ENCODE results near the gene DENND1A.

Gene DENND1A

DNA sequence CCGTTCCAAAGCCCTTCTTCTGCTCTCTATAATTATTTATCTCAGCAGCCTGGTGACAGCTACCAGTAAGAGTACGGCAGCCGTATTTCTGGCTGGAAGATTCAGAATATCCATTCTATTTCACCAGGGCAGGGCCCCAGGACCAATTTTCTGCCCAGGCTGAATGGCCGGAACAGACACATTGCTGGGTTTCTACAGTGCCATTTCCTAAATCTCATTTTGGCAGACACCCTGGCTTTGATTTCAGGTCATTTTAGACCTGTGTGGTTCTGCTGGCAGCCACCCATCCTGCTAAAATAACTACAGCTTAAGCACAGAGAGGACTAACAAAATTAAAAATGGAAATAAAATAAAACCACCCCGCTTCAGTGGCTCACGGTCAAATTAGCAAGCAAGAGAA, 478.9 kb downstream of the DENND1A start:
- TF ChIP-seq TAF1 (IDR thresholded peaks at IDR 0.05; ENCODE audit: borderline replicate concordance, insufficient read depth, low read length): no peak
- no peak for TF ChIP-seq POLR2AphosphoS5 (IDR thresholded peaks at IDR 0.05; ENCODE audit: low read depth, low read length)
- no peak for TF ChIP-seq SIN3A (IDR thresholded peaks at IDR 0.05; ENCODE audit: borderline replicate concordance, insufficient read depth, low read length)
- TF ChIP-seq, protein P1, sequence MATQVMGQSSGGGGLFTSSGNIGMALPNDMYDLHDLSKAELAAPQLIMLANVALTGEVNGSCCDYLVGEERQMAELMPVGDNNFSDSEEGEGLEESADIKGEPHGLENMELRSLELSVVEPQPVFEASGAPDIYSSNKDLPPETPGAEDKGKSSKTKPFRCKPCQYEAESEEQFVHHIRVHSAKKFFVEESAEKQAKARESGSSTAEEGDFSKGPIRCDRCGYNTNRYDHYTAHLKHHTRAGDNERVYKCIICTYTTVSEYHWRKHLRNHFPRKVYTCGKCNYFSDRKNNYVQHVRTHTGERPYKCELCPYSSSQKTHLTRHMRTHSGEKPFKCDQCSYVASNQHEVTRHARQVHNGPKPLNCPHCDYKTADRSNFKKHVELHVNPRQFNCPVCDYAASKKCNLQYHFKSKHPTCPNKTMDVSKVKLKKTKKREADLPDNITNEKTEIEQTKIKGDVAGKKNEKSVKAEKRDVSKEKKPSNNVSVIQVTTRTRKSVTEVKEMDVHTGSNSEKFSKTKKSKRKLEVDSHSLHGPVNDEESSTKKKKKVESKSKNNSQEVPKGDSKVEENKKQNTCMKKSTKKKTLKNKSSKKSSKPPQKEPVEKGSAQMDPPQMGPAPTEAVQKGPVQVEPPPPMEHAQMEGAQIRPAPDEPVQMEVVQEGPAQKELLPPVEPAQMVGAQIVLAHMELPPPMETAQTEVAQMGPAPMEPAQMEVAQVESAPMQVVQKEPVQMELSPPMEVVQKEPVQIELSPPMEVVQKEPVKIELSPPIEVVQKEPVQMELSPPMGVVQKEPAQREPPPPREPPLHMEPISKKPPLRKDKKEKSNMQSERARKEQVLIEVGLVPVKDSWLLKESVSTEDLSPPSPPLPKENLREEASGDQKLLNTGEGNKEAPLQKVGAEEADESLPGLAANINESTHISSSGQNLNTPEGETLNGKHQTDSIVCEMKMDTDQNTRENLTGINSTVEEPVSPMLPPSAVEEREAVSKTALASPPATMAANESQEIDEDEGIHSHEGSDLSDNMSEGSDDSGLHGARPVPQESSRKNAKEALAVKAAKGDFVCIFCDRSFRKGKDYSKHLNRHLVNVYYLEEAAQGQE (IDR thresholded peaks at IDR 0.05; ENCODE audit: insufficient read depth in 1 of 2, low read depth in 2 of 2, low read length in 2 of 2): no peak
- TF ChIP-seq FOXP2 (optimal IDR thresholded peaks at IDR 0.05; ENCODE audit: borderline replicate concordance, extremely low read depth, extremely low read length, insufficient read depth): no peak

DNA sequence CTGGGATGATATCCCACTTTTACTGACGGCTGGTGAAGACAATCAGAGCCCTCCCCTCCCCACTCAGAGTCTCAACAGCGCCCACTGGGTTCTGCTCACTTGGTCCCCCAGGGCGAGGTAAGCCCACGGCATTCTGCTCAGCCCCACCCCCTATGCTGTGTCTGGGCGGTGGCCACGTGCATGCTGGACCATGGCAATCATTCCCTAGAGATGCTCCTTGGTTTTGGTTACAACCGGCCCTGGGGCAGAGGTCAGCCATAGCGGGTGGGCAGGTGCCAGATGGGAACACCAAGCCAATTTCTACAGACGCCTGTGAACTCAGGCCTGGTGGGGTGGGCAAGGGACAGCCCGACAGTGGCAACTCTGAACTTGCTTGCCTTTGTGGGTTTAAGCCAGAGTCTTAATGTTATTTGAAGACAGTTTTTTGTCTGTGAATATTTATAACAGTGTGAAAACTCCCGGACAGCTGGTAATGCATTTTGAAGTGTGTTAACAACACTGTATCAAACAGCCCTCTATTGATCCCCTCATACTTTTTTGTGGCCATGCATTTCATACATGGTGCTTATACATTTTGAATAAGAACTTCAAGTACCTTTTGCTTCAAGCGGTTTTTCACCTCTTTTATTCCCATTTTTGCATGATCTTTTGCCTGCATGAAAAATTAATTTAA, 479.7 kb downstream of the DENND1A start:
- TF ChIP-seq POLR2AphosphoS5 (IDR thresholded peaks at IDR 0.05; ENCODE audit: low read depth, low read length): no peak
- no peak for TF ChIP-seq TAF1 (IDR thresholded peaks at IDR 0.05; ENCODE audit: borderline replicate concordance, insufficient read depth, low read length)
- no peak for TF ChIP-seq FOXP2 (optimal IDR thresholded peaks at IDR 0.05; ENCODE audit: borderline replicate concordance, extremely low read depth, extremely low read length, insufficient read depth)

DNA sequence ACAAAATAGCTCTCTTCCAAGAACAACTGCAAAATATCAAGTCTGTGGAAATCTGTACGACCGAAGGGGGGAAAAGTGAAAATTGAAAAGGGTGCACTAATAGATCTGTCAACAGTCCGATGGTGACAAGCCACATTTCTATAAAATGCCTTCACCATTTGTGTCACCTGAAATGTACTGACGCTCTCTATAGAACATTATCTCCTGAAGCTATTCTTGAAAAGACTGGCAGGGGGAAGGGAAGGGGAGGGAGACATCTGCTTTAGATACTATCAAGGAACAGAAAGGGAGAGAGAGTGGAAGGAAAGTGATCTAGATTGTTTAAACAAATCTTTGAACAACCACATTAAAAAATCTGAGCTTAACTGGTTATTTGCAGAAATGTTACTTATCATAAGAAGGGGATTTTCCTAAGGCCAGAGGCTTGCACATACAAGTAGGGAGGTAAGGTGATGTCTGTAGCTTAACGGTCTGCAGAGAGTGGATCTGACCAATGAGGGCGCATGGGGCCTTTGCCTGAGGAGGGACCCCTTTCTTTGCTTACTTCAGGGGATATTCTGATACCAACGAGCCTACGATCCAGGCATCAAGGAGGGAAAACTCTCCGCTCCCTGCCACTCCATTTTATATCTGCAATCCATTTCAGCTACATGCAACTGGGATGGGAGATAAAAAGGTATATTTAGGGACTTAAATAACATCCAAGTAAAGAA, 481.8 kb downstream of the DENND1A start:
- TF ChIP-seq TAF1 (IDR thresholded peaks at IDR 0.05; ENCODE audit: borderline replicate concordance, insufficient read depth, low read length): no peak
- TF ChIP-seq POLR2AphosphoS5 (IDR thresholded peaks at IDR 0.05; ENCODE audit: low read depth, low read length): no peak
- no peak for TF ChIP-seq SIN3A (IDR thresholded peaks at IDR 0.05; ENCODE audit: borderline replicate concordance, insufficient read depth, low read length)
- no peak for TF ChIP-seq FOXP2 (optimal IDR thresholded peaks at IDR 0.05; ENCODE audit: borderline replicate concordance, extremely low read depth, extremely low read length, insufficient read depth)
- TF ChIP-seq, protein P1 (IDR thresholded peaks at IDR 0.05; ENCODE audit: insufficient read depth in 1 of 2, low read depth in 2 of 2, low read length in 2 of 2): no peak

DNA sequence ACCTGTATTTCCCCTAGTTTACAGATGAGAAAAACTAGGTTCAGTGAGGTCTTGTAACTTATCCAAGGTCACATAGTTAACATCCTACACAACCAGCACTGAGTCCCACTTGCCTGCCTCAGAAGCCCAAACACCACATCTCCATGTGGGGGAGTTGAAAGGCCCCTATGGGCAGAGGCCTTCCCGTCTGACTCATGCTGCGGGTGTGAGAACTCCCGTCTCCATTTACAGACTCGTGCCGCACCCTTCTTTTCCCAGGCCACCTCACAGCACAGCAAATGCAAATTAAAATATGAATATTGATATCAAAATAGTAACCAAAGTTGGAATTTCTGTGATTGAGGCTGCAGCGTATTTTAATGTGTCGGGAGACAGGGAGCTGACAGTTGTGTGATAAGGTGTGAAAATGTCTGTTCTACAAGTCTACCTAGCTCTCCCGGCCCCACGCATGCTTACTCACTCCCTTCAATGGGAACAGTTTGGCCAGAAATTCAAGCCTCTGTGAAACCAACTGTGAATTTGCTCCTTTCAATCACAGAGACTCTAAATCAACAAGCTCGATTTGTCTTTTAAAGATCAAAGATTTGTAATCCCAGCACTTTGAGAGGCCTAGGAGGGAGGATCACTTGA, 483.8 kb downstream of the DENND1A start:
- TF ChIP-seq SIN3A (IDR thresholded peaks at IDR 0.05; ENCODE audit: borderline replicate concordance, insufficient read depth, low read length) (no peak), POLR2AphosphoS5 (IDR thresholded peaks at IDR 0.05; ENCODE audit: low read depth, low read length) (no peak), FOXP2 (optimal IDR thresholded peaks at IDR 0.05; ENCODE audit: borderline replicate concordance, extremely low read depth, extremely low read length, insufficient read depth) (no peak), TAF1 (IDR thresholded peaks at IDR 0.05; ENCODE audit: borderline replicate concordance, insufficient read depth, low read length) (no peak)
- TF ChIP-seq, protein P1 (IDR thresholded peaks at IDR 0.05; ENCODE audit: insufficient read depth in 1 of 2, low read depth in 2 of 2, low read length in 2 of 2): no peak

DNA sequence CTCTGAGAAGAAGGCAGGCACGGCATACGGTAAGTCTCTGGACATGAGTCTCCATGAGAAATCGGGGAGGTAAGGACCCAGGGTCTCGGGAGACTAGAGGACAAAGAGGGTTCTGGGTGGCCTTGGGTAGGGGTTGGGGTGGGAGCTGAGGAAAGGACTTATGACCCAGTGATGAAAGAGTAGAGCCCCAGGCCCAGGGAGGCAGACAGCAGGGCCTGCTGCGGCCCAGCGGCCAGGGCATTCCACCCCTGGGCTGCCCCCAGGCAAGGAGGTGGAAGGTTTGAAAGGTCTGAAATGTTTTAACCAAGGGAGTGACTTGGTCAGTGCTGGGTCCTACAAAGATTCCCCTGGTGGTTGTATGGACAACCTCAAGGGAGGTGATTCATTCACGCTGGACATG, 484.8 kb downstream of the DENND1A start:
- TF ChIP-seq, protein P1 (IDR thresholded peaks at IDR 0.05; ENCODE audit: insufficient read depth in 1 of 2, low read depth in 2 of 2, low read length in 2 of 2): no peak
- TF ChIP-seq POLR2AphosphoS5 (IDR thresholded peaks at IDR 0.05; ENCODE audit: low read depth, low read length): no peak
- TF ChIP-seq FOXP2 (optimal IDR thresholded peaks at IDR 0.05; ENCODE audit: borderline replicate concordance, extremely low read depth, extremely low read length, insufficient read depth): no peak
- TF ChIP-seq SIN3A (IDR thresholded peaks at IDR 0.05; ENCODE audit: borderline replicate concordance, insufficient read depth, low read length): no peak
- no peak for TF ChIP-seq TAF1 (IDR thresholded peaks at IDR 0.05; ENCODE audit: borderline replicate concordance, insufficient read depth, low read length)

Data from PFSK-1 (cell line).